LNCAP (cell line): Measurements from ENCODE around the gene KIR3DL3.

Source experiments
- TF ChIP-seq, protein P1 (sequence below): fragments of 450-650 bp; IDR thresholded peaks from 2 replicates; pipeline ENCODE4 v1.5.1; 2017; ENCODE audit warnings: mild to moderate bottlenecking

Gene KIR3DL3

DNA sequence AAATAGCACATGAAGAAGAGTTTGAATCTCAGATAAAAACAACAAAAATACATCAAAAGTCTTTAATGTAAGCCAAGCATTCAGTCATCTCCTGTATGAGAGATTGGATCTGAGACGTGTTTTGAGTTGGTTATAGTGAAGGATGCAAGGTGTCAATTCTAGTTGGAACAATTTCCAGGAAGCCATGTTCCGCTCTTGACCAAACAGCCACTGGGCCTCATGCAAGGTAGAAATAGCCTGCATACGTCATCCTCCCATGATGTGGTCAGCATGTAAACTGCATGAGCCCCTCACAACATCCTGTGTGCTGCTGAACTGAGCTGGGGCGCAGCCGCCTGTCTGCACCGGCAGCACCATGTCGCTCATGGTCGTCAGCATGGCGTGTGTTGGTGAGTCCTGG lies at the start of gene KIR3DL3:
TSS of gene KIR3DL3 (plus strand) at position 301 of the 400 bp plus-strand sequence. CDS start at position 356, 55 bp downstream.
- TF ChIP-seq, protein P1, sequence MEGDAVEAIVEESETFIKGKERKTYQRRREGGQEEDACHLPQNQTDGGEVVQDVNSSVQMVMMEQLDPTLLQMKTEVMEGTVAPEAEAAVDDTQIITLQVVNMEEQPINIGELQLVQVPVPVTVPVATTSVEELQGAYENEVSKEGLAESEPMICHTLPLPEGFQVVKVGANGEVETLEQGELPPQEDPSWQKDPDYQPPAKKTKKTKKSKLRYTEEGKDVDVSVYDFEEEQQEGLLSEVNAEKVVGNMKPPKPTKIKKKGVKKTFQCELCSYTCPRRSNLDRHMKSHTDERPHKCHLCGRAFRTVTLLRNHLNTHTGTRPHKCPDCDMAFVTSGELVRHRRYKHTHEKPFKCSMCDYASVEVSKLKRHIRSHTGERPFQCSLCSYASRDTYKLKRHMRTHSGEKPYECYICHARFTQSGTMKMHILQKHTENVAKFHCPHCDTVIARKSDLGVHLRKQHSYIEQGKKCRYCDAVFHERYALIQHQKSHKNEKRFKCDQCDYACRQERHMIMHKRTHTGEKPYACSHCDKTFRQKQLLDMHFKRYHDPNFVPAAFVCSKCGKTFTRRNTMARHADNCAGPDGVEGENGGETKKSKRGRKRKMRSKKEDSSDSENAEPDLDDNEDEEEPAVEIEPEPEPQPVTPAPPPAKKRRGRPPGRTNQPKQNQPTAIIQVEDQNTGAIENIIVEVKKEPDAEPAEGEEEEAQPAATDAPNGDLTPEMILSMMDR = no peak

DNA sequence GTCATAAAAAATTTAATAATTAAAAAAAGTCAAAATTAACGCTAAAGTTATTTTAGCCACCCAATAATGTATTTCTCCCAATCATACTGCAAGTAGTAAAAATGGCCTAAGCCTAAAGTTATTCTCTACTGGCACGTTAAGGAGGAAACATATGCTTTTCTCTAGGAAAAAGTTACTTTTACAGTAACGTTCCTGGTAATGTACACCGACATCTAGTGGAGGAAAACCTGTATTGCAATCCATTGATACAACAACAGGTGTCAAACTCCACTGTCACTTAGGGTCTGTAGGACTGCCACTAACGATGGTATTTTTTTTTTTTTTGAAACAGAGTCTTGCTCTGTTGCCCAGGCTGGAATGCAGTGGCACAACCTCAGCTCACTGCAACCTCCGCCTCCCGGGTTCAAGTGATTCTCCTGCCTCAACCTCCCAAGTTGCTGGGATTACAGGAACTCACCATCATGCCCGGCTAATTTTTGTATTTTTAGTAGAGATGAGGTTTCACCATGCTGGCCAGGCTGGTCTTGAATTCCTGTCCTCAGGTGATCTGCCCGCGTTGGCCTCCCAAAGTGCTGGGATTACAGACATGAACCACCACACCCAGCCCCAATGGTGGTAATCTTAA lies 47.9 kb upstream of the KIR3DL3 start:
- TF ChIP-seq, protein P1 = peak; percentile 82

DNA sequence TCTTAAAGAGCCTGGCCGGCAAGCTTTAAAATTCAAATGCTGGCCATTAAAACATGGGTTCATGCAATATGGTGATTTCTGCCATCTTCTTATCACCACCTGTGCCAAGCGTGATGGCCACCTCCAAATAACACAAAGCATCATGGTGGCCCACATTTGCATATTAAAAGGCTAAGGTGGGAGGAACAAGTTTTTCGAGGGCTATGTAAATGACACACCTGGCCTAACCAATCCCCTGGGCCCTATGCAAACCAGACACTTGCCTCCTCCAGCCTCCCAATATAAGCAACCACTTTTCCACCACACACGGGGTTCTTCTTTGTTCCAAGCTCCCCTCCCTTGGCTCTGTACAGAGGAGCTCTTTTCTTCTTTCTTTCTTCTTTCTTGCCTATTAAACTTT lies 47.0 kb upstream of the KIR3DL3 start:
- TF ChIP-seq, protein P1 = no peak

DNA sequence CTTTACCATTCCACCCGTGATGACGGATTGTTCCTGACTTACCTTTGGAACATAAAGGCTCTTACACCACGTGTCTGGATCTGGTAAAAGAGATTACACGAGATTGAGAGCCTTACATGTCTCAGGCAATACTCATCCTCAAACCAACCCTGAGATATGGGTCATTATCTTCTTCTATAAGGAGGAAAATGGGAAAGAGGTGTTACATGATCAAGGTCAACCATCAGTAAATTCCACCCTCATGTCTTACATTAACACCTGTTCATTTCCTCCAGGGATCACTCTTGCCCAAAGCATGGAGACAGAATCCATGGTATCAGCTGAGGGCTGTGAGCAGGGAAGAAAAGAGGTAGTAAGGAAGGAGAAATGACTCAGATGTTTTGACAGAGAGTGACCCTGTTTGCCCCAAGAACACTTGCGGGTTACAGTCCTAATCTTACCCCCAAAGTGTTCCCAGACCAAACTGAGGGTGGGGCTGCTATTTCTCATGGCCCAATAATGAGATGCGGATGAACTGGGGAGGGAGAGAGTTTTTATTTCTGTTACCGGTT lies 41.9 kb upstream of the KIR3DL3 start:
- TF ChIP-seq, protein P1 = no peak

DNA sequence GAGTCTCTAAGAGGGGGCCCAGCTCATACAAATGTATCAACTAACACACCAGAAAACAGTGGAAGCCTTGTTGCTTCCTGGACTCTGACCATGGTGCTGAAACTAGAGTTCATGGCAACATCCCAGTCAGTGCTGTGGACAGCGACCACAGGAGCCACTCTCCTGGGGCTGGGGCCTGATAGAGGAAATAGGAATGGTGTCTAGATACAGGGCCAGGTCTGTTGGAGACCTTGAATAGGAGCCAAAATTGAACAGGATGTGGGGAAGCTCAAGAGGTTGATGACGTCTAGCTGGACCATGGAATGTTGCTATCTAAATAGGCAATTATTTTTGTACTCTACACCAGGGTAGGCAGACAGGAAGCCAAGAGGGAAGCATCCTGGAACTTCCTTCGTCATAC lies 39.7 kb upstream of the KIR3DL3 start:
- TF ChIP-seq, protein P1 = no peak

DNA sequence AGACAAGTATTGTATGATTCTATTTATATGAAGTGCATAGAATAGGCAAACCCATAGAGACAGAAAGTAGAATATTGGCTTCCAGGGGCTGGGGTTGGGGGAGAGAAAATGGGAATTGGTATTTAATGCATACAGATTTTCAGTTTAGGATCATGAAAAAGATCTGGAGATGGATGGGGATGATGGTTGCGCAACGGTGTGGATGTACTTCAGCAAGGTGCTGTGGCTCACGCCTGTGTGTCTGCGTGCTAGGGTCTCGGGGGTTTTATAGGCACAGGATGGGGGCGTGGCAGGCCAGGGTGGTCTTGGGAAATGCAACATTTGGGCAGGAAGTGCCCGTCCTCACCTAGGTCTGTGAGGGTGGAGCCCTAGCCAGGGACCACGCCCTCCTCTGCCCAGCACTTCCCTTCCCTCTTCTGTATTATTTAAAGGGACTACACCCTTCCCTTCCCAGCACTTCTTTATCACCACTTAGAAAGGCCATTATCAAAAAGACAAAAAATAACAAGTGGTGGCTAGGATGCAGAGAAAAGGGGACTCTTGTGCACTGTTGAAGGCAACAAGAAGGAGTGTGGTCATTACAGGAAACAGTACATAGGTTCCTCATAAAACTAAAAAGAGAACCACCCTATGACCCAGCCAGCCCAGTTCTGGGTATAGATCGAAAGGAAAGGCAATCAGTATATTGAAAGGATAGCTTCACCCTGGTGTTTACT lies 32.5 kb upstream of the KIR3DL3 start:
- TF ChIP-seq, protein P1 = no peak

DNA sequence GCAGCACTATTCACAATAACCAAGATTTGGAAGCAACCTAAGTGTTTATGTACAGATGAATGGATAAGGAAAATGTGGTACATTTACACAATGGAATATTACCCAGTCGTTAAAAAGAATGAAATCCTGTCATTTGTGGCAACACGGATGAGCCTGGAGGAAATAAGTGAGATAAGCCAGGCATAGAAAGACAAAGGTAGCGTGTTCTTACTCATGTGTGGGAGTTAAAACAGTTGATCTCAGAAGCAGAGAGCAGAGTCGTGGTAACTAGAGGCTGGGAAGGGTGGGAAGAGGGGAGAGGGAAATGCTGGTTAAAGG lies 32.0 kb upstream of the KIR3DL3 start:
- TF ChIP-seq, protein P1 = no peak
